Frontal cortex (tissue), 4 donors: Measurements from ENCODE around the gene IL36G. TPM values are rescaled to one million over a fixed set of nuclear protein-coding genes. Genes with fewer than 3 reads are reported as not detected.
"Not testable (repeated sequence)": the region's sequence is repeated elsewhere in the genome, so short reads cannot be mapped to it uniquely, and the experiment has no call there.

Experiments
- DNase-seq, 2 donors: peaks; one replicate each; pipeline ENCODE4 v3.0.0; 2012; ENCODE audit warnings: low spot score in 2 of 2
- FAIRE-seq: peaks from 2 replicates; lab custom pipeline; 2012; peaks lifted over from hg19 to GRCh38; lab: Jason Lieb, UNC
- total RNA-seq: library from RNA; depleted of rRNA; stranded (reverse); fragments of >200 nt; gene quantifications from one replicate; pipeline ENCODE4 v1.2.3, GENCODE V29; 2014
- donor health status: control.
- donor health status: control.
- donor health status: control.

The IL36G gene
- total RNA-seq = under 0.01 TPM

- no peak for DNase-seq
- FAIRE-seq = no peak
These were observed at the start of gene IL36G for GRCh38 chr2:112977559-112978056. Gene IL36G, plus strand, starts transcription at chr2:112978006. Its CDS starts 633 bp downstream, at chr2:112978639.

GRCh38 chr2:112933261-112933660 lies 44.5 kb upstream of the IL36G start:
- DNase-seq (no peak), FAIRE-seq (no peak)

GRCh38 chr2:112934117-112934516 lies 43.7 kb upstream of the IL36G start:
- DNase-seq, FAIRE-seq: not testable (repeated sequence)

DNA sequence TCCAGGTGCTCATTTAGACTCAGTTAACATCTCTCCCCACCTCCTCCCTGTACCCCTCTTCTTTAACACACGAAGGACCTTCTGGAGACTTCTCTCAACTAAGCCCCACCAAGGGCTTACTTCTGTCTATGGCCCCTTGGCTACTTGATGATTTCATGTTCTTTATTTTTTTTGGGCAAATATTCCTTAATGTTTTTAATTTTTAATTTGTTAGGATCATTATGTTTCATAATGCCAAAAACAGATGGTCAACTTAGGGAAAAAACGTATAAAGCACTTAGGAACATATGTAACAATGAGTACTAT lies 40.9 kb upstream of the IL36G start:
- FAIRE-seq = no peak

GRCh38 chr2:112938904-112939303 lies 38.9 kb upstream of the IL36G start:
- FAIRE-seq (no peak), DNase-seq (no peak)

More for the DNA sequence above, 40.9 kb upstream of the IL36G start:
- no peak for DNase-seq

DNA sequence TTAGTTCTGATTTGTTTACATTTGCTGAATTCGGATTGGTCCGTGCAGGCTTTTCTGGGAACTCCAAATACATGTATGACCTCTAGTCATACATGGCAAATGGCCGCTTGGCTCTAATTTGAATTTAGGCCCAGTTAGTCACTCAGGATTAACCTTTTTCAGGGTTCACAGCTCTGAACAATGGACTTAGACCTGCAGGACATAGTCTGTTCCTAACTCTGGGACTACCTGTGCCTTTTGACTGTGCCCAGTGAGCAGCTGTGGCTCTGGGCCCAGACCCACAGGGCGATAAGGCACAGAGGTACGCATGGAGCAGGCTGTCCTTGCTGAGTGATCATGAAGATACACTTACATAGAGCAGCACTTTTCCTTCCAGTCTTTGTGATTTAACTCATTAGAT lies 38.4 kb upstream of the IL36G start:
- no peak for DNase-seq
- FAIRE-seq = no peak

GRCh38 chr2:112940859-112941625 lies 36.8 kb upstream of the IL36G start:
- no peak for DNase-seq
- FAIRE-seq = no peak

DNA sequence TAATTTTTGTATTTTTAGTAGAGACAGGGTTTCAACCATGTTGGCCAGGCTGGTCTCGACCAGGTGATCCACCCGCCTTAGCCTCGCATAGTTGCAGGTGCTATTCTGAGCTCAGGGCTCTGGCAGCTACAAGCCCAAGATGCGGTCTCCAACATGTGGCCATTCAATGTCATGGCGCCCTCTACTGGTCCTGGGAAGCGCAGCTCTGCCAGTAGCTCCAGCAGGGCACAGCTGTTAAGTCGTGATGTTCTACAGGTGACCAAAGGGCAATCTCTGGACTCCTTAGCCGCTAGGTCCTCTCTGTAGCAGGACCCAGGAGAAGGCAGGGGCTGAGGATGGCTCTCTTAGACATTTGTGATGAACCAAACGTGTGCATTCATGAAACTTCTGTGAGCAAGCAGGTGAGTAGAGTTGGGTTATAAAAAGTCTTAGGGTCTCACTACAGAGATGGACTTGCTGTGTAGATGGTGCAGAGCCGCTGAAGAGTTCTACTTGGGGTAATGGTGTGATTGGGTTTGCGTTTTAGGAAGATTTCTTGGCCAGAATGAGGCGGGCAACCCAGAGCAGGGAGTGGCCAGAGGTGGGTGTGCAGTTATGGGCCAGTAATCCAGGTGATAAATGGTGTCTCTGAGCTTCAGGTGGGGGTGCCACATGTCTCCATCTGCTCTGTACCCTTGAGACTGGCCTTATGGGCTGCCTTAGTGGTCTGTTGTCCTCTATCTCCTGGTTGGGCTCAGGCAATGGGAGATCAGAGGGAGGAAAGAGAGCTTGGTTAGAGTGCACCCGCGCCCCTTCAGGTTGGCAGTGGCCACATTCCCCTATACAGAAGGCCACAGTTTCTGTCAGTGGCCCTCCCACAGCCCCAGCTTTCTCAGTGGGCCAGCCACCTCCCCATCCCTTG lies 35.8 kb upstream of the IL36G start:
- peak; percentile 3 to 40 for DNase-seq
- FAIRE-seq = no peak

- FAIRE-seq (no peak), DNase-seq (no peak)
These were observed 35.2 kb upstream of the IL36G start for GRCh38 chr2:112942654-112943002.

DNA sequence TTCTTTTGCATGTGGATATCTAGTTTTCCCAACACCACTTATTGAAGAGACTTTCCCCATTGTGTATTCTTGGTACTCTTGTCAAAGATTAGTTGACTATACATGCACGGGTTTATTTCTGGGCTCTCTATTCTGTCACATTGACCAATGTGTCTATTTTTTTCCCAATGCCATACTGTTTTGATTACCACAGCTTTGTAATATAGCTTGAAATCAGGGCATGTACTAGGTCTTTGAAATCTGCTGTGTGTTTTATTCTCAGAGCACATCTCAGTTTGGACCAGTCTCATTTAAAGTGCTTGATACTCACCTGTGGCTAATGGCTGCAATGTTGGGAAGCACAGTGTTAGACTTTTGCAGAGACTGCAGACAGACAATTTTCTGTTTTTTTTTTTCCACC lies 32.8 kb upstream of the IL36G start:
- DNase-seq (no peak), FAIRE-seq (no peak)

GRCh38 chr2:112946086-112946485 lies 31.7 kb upstream of the IL36G start:
- DNase-seq = no peak
- FAIRE-seq = no peak

DNA sequence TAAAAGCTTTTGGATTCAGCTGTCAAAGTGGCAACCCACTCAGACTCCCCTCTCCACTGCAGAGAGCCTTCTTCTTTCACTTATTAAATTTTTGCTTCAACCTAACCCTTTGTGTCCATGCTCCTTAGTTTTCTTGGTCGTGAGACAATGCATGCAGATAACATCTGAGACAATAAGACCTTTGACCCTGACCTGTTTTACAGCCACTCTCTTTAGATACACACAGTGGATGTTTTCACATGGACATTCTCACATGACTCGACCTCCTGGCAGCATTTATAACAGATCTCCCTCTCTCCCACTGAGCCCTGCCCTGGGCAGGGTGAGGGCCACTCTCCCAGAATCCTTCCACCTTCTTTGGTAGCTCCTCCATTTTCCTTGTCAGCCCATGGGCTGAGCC lies 30.4 kb upstream of the IL36G start:
- FAIRE-seq (no peak), DNase-seq (no peak)

- DNase-seq (no peak), FAIRE-seq (no peak)
These were observed 28.4 kb upstream of the IL36G start for GRCh38 chr2:112949456-112949855.

GRCh38 chr2:112954364-112954763 lies 23.4 kb upstream of the IL36G start:
- FAIRE-seq (no peak), DNase-seq (no peak)

GRCh38 chr2:112957511-112957910 lies 20.3 kb upstream of the IL36G start:
- FAIRE-seq (no peak), DNase-seq (no peak)

- DNase-seq (peak in 1 of 2 donors; percentile 35), FAIRE-seq (no peak)
These were observed 19.2 kb upstream of the IL36G start for GRCh38 chr2:112958428-112959108.

DNA sequence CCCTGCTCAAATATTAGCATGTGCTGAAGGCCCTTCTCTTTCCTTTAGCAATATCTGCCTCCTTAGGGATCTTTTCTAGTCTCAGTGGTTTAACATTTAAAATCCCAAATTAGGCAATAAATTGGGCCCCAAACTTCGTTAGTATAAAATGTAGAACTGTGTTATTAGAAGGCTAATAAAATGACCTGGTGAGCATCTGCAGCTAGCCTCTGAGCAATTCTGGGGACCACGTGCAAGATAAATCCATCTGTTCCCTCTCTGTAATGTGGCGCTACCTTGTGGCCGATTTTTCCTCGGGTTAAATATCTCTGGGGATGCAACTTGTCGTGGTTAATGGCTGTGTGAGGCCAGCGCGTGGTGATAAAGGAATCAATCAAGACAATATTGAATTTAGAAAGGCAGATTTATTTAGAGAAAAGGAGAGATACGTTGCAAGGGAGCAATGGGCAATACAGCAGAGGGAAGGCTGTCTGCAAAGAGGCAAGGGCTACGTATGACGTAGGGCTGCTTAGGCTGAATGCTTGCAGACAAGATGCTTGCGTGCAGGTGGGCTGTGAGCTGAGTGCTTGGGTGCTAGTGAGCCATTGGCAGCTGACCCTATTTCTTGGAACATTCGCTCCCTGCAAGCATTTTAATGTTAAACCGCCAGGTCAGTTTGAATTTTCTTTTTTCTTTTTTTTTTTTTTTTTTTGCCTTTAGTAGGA lies 18.5 kb upstream of the IL36G start:
- no peak for FAIRE-seq
- no peak for DNase-seq

DNA sequence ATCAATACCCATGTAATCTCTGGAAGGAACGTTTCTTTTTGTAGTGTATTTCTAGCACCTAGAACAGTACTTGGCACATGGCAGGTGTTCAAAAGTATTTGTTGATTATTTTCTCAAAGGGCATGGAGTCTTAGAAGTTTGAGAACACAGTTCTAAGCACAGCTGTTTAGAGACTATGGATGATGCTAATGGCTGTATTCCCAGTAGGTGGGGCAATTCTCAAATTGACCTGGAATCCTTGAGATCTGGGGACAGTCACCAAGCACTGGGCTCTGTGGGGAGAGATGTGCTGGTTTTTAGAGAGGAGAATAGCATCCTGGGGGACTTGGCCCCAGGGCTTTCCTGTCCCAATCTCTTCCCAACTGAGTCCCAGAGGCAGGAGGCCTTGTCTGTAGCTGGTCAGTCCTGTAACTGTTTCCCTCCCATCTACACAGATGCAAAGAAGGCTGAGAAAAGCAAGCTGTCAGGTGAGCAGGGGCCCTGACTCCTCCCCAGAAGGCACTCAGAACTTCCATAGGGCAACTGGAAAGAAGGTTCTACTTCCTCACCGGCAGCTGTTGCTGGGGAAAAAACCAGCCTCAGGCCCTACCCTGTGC lies 17.5 kb upstream of the IL36G start:
- no peak for FAIRE-seq
- no peak for DNase-seq

DNA sequence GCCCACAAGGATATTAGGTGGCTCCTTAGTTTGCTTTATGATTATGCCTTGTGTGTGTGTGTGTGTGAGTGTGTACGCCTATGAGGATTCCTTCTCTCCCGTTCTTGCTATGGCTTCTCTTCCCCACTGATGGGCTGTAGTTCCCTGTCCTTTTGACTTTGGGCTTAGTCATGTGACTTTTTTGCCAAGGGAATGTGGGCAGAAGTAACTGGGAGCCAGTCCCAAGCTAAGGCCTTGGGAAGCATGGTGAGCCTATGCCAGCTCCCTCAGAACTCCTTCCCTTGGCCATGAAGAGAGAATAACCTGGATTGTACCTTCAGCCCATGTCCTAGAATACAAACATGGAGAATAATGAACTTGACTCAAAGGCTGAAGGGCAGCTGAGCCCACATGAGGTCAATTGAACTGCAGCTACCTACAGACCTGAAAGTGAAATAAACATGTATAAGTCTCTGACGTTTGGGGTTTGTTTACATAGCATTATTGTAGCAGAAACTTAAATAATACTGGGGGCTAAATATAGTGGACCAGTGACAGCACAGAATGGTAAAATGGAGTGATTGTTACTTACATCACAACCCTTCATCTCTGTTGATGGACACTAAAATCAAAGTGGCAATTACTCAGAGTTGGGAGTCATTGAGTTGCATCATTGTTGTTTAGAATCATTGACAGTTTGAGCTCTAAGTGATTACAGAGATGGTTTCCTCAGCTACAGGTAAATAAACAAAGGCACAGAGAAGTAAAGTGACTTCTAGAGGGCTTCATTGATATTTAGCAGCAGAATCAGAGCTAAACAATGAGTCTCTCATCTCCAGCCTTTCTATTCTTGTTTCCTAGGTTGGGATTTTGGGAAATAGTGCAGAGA lies 15.3 kb upstream of the IL36G start:
- DNase-seq = no peak
- FAIRE-seq = no peak
